HCEC 1CT (cell line): ENCODE results near the gene CNTD1.

Source experiments
- DNase-seq: peaks from one replicate; pipeline ENCODE4 v3.0.0-alpha.2; 2017

CNTD1 gene

GRCh38 chr17:42806249-42806648, 7.6 kb downstream of the CNTD1 start:
- DNase-seq = no peak

GRCh38 chr17:42809250-42809649, 10.6 kb downstream of the CNTD1 start:
- peak; percentile 90 for DNase-seq

- peak; percentile 97 for DNase-seq
Observed at GRCh38 chr17:42814633-42815399, 16.2 kb downstream of the CNTD1 start.

GRCh38 chr17:42817866-42818265, 19.2 kb downstream of the CNTD1 start:
- DNase-seq = peak; percentile 75

- peak; percentile 26 for DNase-seq
Observed at GRCh38 chr17:42818379-42818778, 19.7 kb downstream of the CNTD1 start.

- peak; percentile 60 for DNase-seq
Observed at GRCh38 chr17:42819939-42820535, 21.4 kb downstream of the CNTD1 start.

GRCh38 chr17:42821176-42821575, 22.5 kb downstream of the CNTD1 start:
- no peak for DNase-seq

- DNase-seq = no peak
Observed at GRCh38 chr17:42827472-42827871, 28.8 kb downstream of the CNTD1 start.

GRCh38 chr17:42830971-42831370, 32.3 kb downstream of the CNTD1 start:
- no peak for DNase-seq

- DNase-seq = no peak
Observed at GRCh38 chr17:42832213-42832933, 33.7 kb downstream of the CNTD1 start.

GRCh38 chr17:42832934-42833766, 34.5 kb downstream of the CNTD1 start, which contains the start of gene PSME3:
PSME3 (plus strand) TSS chr17:42833397; CDS start chr17:42833632, 235 bp downstream.
- peak; percentile 86 for DNase-seq

- no peak for DNase-seq
Observed at GRCh38 chr17:42833767-42834422, 35.2 kb downstream of the CNTD1 start.

GRCh38 chr17:42835732-42836131, 37.1 kb downstream of the CNTD1 start:
- DNase-seq = no peak

GRCh38 chr17:42841975-42842685, 43.5 kb downstream of the CNTD1 start:
- DNase-seq = peak; percentile 31

- DNase-seq = peak; percentile 58
Observed at GRCh38 chr17:42843358-42843934, 44.8 kb downstream of the CNTD1 start.

GRCh38 chr17:42844271-42844670, 45.6 kb downstream of the CNTD1 start, which contains the start of gene AOC2:
AOC2 (plus strand) TSS chr17:42844580; CDS start chr17:42844627, 47 bp downstream.
- no peak for DNase-seq

GRCh38 chr17:42844761-42845555, 46.3 kb downstream of the CNTD1 start:
- DNase-seq = no peak

- no peak for DNase-seq
Observed at GRCh38 chr17:42845556-42845917, 46.9 kb downstream of the CNTD1 start.

- DNase-seq = no peak
Observed at GRCh38 chr17:42845918-42846593, 47.4 kb downstream of the CNTD1 start.
